ENCODE measurements around the gene NPM3.

NPM3 gene

DNA sequence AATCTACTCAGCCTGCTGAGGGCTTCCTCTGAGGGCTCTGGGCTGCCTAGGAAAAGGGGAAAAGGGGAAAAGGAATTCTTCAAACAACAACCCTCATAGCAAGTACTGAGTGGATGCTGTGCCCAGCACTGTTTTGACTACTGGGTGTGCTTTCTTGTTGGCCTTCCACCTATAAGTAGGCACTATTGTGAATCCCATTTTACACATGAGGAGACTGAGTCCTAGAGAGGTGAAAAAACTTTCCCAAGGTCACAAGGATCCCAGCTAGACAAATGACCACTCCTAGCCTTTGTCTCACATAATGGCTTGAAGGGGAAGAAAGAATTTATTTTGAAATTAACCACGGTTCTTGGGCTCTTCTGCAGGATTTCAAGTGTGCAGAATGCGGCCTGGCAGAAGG is 24.4 kb downstream of the NPM3 start:
- DNase-seq (ENCODE audit: low read depth in 2 of 2): no peak

DNA sequence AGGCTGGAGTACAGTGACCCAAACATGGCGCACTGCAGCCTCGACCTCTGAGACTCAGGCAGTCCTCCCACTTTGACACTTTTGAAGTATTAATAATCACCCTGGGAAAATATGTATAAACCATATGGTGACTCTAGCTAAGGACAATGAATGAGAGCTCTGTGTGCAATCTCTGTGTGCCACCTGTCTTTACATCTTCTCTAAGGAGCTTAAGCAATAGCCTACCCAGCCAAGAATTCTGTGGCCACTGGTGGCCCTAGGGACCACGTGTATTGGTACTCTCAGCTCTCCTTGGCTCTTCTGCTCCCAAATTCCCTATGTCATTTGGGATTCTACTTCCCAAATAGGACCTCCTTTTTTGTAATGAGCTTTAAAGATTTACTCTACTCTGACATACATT is 31.0 kb downstream of the NPM3 start:
- no peak for DNase-seq (ENCODE audit: low read depth in 2 of 2)

DNA sequence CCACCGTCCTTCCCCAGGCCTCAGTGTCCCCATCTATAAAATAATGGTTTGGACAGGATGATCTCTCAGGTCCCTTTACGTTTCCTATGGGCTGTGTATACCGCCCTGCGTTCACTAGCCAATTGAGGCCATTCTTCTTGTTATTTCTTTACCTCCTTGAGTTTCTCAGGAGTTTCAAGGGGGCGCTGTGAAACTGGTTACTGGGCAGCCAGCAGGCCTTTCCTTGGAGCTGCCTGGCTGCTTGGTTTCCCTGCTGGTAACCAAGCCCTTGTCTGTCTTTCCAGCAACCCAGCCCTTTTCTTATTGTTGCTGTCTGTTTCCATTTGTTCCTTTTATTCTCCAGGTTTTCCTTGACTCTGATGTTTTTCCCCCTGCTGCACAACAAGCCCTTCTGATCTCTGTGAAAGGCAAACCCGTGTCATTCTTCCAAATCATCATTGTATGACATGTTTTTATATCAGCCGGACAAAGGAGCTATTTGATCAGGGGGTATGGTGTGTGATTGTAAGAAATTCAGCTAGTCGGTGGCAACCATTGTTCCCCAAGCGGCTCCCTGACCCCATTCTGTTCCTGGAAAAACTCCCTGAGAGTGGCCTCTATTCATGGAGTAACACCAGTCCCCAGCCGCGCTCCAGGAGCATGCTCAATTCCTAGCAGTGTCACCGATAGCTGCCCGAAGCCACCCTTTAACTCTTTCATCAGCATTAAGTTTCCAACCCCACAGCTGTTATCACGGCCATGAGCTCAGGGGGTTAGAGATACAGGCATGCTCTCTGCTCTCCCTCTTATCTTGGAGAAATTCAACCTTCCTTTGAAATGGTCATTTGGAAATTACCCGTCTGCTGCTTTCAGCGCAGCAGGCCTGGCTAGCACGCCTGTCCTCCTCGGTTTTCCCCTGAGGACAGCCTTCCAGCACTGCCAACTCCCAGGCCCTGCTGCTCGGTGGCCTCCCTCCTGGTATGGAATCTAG is 33.9 kb downstream of the NPM3 start:
- no peak for DNase-seq (ENCODE audit: low read depth in 2 of 2)

DNA sequence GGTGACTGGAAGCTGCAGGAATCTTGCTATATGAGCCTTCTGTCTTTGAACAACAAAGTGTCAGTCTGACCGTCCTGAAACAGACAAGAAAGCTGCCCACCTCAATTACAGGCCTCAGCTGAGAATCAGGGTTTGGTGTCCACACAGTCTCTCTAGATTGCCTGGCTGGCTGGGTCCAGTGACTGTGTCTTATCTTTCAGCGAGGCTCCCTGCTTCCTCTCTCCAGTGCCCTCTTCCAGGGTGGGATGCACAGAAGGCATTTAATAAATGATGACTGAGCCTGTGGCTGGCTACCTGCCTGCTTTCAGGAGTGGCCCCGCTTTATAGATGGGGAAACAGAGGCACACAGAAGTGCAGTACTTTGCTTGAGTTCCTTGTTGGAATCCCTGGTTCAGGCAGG is 34.8 kb downstream of the NPM3 start:
- DNase-seq (ENCODE audit: low read depth in 2 of 2): no peak

DNA sequence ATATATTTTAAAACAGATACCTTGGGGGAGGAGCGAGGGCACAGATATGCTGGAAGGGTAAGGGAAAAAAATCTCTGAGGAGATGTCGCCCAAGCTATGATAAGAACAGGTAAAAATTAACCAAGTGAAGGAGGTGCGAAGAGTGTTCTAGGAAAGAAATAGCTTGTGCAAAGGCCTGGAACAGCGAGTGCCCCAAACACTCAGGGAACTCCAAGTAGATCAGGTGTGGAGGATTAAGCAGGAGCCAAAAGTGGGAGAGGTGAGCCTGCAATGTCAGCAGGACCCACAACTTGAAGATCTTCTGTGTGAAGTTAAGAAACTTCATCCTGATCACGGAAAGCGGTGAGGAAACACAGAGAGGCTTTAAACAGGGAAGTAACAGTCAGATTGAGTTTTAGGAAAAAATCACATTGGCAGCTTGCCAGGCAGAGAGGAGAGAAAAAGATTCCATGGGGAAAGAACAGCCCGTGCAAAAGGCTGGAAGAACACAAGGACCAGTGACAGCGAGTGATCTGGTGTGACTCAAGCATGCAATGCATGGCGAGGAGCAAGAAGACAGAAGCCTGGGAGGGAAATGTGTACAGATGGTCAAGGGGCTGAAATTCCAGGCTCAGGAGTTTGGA is 38.1 kb downstream of the NPM3 start:
- DNase-seq (ENCODE audit: low read depth in 2 of 2): no peak

DNA sequence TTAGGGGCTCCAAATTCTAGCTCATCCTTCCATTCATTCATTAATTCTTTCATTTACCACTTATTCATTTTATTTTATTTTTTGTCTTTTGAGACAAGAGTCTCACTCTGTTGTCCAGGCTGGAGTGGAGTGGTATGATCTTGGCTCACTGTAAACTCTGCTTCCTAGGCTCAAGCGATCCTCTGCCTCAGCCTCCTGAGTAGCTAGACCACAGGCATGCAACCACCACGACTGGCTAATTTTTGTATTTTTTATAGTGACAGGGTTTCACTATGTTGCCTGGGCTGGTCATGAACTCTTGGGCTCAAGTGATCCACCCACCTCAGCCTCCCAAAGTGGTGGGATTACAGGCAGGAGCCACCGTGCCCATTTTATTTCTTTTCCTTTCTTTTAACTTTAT is 39.0 kb downstream of the NPM3 start:
- DNase-seq (ENCODE audit: low read depth in 2 of 2): no peak

DNA sequence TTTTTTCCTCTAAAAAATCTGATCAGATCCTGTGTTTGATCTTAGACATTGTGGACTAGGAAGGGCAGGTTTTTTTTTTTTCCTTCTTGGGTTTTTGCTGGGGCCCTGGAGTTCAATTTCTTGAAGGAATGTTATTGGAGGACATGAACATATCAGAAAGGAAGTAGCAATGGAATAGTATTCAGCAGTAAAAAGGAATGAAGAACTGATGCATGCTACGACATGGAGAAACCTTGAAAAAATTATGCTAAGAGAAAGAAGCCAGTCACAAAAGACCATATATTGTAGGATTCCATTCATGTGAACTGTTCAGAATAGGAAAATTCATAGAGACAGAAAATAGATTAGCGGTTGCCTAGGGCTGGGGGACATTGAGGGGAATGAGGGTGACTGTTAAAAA is 41.3 kb downstream of the NPM3 start:
- no peak for DNase-seq (ENCODE audit: low read depth in 2 of 2)

DNA sequence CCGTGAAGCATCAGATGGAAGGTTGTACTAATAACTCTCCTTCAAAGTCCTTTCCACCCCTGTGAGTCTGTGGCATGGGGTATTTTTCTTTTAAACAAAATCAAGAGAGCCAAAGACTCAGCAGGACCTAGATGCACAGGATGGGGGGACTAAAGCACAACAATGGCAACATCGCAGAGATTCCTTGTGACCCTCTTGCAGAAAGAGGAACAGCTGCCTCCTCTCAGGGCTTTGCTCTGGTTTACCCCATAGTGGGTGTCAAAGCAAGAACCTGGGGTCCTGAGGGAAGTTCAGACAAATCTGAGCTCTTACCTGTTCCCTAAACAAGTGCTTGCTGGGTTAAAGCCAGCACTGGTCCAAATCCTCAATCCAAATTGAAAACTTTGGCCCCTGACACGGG is 46.6 kb downstream of the NPM3 start:
- no peak for DNase-seq (ENCODE audit: low read depth in 2 of 2)

DNA sequence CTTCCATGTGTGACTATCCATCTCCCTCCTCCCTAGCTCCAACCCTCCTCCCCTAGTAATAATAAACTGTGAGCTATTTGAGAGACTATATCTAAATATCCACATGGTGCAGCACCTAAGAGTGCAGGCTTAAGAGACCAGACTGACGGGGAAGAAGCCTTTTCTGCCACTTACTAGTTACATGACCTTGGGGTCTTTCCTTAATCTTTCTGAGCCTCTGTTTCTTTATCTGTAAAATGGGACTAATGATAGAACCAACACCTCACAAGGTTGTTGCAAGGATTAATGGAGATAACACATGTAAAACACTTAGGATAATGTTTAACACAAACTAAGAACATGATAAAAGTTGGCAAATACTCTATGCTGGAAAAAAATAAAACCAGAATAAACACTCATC is 51.1 kb downstream of the NPM3 start:
- DNase-seq (ENCODE audit: low read depth in 2 of 2): no peak

Measured in stimulated activated CD4-positive, alpha-beta T cell treated with anti-CD3 and anti-CD28 coated beads, Interleukin-4, amount 100 ng/mL, for 48 hours (primary cell).